GM12872 (cell line): ENCODE measurements around the gene METTL23.

Experiments used
- TF ChIP-seq, protein P1 (sequence below): IDR thresholded peaks from 3 replicates; pipeline ENCODE4 v1.5.1; 2011; ENCODE audit warnings: low read depth, mild to moderate bottlenecking, low read length, moderate library complexity; ENCODE audit not compliant: insufficient read depth

METTL23 gene

DNA sequence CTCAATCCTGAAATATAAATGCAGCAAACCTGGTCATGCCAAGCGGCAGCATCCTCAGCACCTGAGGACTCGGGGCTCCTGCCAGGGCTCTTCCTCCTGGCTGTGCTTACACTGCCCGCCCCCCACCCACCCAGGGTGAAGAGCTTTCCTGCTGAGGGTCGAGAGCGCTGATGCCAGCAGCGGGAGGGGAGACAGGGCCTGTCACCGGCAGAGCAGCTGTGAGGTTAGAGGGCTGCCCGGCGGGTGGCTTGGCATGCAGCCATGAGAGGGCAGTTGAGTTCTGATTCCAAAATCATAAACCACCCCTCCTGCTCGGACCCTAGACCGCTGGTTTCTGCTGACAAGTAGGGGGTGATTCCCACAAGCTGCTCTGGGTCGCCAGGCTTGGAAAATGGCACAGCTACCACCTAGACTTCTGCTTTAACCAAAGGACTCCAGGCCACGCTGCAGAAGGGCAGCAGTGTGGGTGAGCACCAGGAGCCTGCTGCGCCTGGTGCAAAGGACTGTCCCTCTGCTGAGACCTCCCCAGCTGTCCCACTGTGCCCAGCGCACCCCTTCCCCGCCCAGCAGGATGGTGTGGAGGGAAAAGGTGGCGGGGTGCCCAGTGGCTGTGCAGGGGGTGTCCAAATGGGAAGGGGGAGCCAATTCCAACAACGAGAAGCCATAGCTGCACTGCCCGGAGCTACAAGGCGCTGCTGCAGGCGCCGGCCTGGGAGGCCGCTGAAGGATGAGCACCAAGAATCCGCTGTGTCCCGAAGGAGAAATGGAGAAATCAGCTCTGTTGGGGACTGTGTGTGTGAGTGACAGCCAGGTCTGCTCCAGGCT, 42.5 kb upstream of the METTL23 start:
- TF ChIP-seq, protein P1, sequence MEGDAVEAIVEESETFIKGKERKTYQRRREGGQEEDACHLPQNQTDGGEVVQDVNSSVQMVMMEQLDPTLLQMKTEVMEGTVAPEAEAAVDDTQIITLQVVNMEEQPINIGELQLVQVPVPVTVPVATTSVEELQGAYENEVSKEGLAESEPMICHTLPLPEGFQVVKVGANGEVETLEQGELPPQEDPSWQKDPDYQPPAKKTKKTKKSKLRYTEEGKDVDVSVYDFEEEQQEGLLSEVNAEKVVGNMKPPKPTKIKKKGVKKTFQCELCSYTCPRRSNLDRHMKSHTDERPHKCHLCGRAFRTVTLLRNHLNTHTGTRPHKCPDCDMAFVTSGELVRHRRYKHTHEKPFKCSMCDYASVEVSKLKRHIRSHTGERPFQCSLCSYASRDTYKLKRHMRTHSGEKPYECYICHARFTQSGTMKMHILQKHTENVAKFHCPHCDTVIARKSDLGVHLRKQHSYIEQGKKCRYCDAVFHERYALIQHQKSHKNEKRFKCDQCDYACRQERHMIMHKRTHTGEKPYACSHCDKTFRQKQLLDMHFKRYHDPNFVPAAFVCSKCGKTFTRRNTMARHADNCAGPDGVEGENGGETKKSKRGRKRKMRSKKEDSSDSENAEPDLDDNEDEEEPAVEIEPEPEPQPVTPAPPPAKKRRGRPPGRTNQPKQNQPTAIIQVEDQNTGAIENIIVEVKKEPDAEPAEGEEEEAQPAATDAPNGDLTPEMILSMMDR: no peak

DNA sequence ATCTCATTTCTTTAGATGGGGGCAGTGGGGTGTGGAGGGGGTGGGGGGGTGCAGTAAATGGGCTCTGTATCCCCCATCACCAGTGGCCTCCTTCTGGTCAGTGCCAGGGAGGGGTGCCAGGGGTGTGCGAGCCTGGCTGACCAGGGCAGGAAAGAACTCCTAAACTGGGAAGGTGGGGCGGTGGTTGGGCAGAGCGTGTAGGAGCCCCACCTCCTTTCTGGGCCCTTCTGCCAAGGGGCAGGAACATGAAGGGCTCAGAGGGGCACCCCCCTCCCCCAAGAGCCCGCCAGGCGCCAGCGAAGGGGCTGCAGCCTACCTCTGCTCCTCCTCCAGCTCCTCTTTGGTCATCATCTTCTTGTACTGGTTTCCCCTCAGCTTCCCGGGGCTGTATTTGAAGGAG, 41.9 kb upstream of the METTL23 start:
- TF ChIP-seq, protein P1: no peak

DNA sequence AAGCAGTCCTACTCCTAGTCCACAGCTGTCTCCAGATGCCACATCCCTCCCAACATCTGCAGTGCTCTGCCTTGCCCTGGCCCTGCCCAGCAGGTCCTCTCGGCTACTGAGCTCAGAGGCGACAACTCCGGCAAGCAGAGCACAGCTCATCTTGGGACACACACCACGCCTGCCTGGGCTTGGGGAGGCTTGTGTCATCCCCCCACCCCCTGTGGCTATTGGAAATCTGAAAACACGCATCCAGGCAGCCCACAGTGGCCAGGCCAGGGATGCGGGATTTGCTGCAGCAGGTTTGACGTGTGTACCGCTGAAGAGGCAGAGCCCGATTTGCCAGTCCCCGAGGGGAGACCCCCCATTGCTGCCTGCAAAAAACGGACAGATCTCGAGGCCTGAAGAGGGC, 41.3 kb upstream of the METTL23 start:
- TF ChIP-seq, protein P1: no peak

DNA sequence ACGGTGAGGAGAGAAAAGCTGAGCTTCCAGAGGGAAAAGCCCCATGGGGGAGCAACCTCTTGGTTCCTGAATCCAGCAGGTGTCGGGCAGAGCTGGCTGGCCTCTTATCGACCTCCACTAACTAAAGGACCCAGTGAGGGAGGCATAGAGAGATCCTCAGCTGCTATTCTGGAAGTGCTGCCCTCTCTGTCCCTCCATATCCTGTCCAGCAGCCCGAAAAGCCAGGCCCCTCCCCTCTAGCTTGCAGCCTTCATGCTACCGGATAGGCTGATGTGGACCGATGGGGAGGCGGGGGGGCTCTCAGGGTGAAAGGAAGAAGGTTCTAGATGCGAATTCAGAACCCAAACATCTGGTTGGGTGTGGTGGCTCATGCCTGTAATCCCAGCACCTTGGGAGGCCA, 40.8 kb upstream of the METTL23 start:
- TF ChIP-seq, protein P1: no peak

DNA sequence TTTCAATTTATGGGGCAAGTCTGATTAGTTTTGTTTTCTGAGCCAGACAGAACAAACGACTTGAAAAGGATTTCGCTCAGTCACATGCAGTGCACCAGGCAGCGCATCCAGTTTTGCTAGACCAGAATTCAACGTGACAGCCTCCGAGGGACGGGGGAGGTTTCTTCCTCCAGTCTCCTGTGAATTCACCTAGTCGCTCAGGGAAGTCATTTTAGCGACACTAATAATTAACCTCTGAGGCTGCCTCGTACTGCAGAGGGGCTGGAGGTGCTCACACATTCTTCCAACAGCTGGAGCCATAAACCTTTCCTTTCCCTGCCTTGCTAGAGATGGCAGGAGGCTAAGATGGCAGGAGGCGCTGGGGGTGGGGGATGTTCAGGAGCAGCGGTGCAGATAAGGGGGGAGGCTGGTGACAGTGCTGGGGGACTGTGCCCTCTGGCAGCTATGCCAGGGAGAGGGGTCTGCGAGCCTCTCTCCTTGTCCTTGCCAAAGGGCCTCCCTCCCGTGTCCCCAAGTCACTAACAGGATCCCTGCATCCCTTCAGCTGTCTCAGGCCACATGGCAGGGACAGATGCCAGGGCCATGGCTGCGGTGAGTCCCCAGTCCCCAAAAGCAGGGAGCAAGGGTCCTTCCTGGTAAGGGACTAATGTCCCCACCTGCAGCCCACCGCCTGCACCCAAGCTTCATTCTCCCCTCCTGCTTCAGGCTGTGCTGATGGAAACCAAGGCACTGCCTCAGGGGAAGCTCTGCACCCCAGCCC, 39.9 kb upstream of the METTL23 start:
- TF ChIP-seq, protein P1: no peak

DNA sequence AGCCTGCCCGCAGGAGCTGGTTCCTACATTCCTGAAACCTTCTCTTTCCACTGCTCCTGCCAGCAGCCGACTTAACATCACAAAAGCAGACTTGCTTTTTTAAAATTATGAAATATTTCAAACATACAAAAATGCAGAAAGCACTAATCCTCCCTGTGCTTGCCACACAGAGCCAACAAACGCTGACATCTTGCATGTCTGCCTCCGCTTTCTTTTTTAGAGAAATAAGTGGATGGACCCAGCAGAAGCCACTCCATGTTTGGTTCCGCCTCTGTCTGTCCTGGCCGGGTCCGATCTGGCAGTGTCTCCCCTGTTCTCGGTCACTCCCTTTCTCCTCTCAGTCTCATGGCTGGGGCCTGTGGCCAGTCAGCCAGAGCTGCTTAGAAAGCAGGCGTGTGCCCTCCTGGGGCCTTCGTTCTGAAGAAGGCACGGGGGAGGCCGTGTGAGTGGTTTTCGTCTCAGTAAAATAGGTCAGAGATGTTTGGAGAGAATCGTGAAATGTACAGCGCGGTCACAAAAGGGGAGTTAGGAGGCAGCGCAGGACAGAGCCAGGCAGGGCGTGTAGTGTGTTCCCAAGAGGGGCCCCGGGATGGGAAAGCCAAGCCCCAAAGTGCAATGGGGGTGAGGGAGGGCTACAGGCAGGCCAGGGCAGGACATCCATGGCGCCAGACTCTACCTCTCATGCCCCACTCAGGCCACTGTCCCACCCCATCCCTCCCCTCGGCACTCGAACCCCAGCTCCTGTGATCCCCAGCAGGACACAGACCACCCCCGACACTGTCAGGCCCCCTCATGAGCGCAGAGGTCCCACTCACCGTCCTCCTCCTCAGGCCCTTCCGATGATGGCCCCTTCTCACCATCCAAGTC, 39.1 kb upstream of the METTL23 start:
- TF ChIP-seq, protein P1: no peak

DNA sequence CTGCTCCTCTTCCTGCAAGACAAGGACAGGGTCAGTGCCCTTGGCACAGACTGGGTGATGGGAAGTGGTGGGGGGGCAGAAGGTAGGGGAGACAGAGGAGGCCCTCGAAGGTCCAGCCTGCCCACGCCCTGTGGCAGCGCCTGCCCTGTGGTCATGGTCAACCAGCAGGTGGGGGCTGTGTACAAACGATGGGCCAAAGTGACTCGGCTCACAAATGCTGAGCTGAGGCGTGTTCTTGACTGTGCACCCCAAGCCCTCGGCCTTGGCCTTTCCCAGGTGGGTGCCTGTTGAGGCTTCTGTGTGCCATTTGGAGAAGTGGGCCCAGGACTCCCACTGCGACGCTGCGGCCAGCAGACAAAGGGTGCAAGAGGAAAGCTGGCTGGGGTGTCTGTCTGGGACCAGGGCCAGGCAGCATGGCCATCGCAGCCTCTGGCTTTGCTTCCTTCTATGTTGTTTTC, 38.4 kb upstream of the METTL23 start:
- TF ChIP-seq, protein P1: no peak
